Activated CD8-positive, alpha-beta T cell treated with anti-CD3 and anti-CD28 coated beads for 36 hours (primary cell): ENCODE measurements around the gene KRTAP3-1. TPM values are rescaled to one million over a fixed set of nuclear protein-coding genes. Genes with fewer than 3 reads are reported as not detected.

Source experiments
- ATAC-seq: fragments of 200-7000 bp; cut with Tn5 transposase; one replicate; pipeline ENCODE4 v1.10.0; 2021; ENCODE audit warnings: mild to moderate bottlenecking, moderate library complexity
- CTCF ChIA-PET: fragments of 350-600 bp; sonication (Branson Sonifier 250); formaldehyde crosslinking; loops from one replicate; lab custom pipeline; 2021; ENCODE audit warnings: antibody characterized with exemption; lab: Charles Lee
- POLR2A ChIA-PET: fragments of 350-600 bp; sonication (Branson Sonifier 250); formaldehyde crosslinking; loops from one replicate; lab custom pipeline; 2021; ENCODE audit warnings: antibody characterized with exemption; lab: Charles Lee
- DNase-seq: peaks from one replicate; pipeline ENCODE4 v3.0.0-alpha.2; 2020
- H3K27ac Mint-ChIP-seq: one replicate; pipeline ENCODE4 v1.8.0; 2021; ENCODE audit warnings: mild to moderate bottlenecking, mixed read lengths
- H3K27me3 Mint-ChIP-seq: one replicate; pipeline ENCODE4 v1.8.0; 2021; ENCODE audit warnings: mixed read lengths
- H3K36me3 Mint-ChIP-seq: one replicate; pipeline ENCODE4 v1.8.0; 2021; ENCODE audit warnings: low read depth, mixed read lengths
- H3K4me1 Mint-ChIP-seq: one replicate; pipeline ENCODE4 v1.8.0; 2021; ENCODE audit warnings: low read depth, mixed read lengths
- H3K4me3 Mint-ChIP-seq: one replicate; pipeline ENCODE4 v1.8.0; 2021; ENCODE audit warnings: mild to moderate bottlenecking, moderate library complexity, mixed read lengths
- H3K9me3 Mint-ChIP-seq: one replicate; pipeline ENCODE4 v1.8.0; 2021; ENCODE audit warnings: mixed read lengths
- CTCF ChIP-seq: fragments of 200-600 bp; IDR thresholded peaks from one replicate; pipeline ENCODE4 v1.8.0; 2022; ENCODE audit warnings: antibody characterized with exemption, mild to moderate bottlenecking
- intact Hi-C: fragments of 100-400 bp; cut with micrococcal nuclease; formaldehyde crosslinking; loops from one replicate; pipeline ENCODE4 v1.10.0; 2022
- total RNA-seq, 2 experiments: library from RNA; stranded (reverse); gene quantifications; one replicate each; pipeline ENCODE4 v1.2.3, GENCODE V29; 2021

KRTAP3-1 gene
- total RNA-seq, 2 experiments from 2014 or later: not detected

GRCh38 chr17:41020336-41020735, 11.4 kb upstream of the KRTAP3-1 start:
- Mint-ChIP-seq H3K4me1 (no peaks in the 10 kb centered on the region), H3K27ac (no peak overlapping the region), H3K4me3 (no peak overlapping the region), H3K27me3 (no peaks in the 10 kb centered on the region), H3K9me3 (no peaks in the 10 kb centered on the region), H3K36me3 (no peaks in the 10 kb centered on the region)
- CTCF ChIA-PET: interaction anchor here (1.2 kb wide), 1 partner anchor 302 kb away, joined by 4 read pairs; no protein-coding TSS in a partner anchor
- intact Hi-C loops: no loop called here
- no peak for DNase-seq
- POLR2A ChIA-PET: no interaction called here
- ATAC-seq: no peak
- TF ChIP-seq CTCF: no peak

DNA sequence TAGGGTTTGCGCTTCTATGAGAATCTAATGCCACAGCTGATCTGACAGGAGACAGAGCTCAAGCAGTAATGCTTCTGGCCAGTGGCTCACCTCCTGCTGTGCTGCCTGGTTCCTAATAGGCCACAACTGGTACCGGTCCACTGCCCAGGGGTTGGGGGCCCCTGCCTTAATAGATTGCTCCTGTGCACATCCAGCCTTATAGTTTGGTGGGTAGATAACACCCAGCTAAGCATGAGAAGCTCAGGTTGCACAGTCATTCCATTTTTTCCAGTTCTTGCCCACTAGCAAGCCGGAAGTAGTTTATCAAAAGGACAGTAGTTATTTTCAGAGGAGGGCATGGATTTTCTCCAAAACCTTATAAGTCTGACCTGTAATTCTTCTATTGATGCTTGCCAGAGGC, 10.5 kb upstream of the KRTAP3-1 start:
- Mint-ChIP-seq H3K27ac (no peak overlapping the region), H3K36me3 (no peaks in the 10 kb centered on the region), H3K27me3 (no peaks in the 10 kb centered on the region), H3K4me1 (no peaks in the 10 kb centered on the region), H3K4me3 (no peak overlapping the region), H3K9me3 (no peaks in the 10 kb centered on the region)
- intact Hi-C loops: no loop called here
- ChIA-PET POLR2A (interaction anchor here (0.6 to 1.0 kb wide), 2 partner anchors 41 to 57 kb away, joined by 3 read pairs; partner anchors contain the start of gene KRTAP2-3), CTCF (no interaction called here)
- DNase-seq (no peak), ATAC-seq (no peak)
- TF ChIP-seq CTCF: no peak

DNA sequence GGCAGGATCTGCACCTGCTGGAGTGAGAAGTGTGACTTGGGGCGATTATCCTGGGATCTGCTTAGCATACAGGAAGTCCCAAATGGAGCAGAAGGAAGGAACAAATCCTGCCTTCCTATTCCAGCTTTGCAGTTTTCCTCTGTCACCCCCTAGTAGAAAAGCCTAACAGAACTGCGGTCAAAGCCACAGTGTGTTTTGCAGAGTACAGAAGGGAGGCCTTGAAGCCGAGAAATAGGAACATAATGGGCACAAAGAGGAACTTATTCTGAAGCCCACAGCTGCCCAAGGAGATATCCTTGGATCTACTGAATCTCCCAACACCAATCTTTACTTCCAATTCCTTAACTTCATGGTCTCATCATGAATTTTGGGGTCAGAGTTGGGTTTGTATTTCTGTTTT, 9.6 kb upstream of the KRTAP3-1 start:
- H3K27me3 Mint-ChIP-seq: no peaks in the 10 kb centered on the region
- POLR2A ChIA-PET: no interaction called here
- TF ChIP-seq CTCF: no peak
- no peaks in the 10 kb centered on the region for H3K4me1 Mint-ChIP-seq
- no peaks in the 10 kb centered on the region for H3K9me3 Mint-ChIP-seq
- intact Hi-C loops: no loop called here
- H3K36me3 Mint-ChIP-seq: no peaks in the 10 kb centered on the region
- CTCF ChIA-PET: no interaction called here
- DNase-seq (no peak), ATAC-seq (no peak)
- H3K27ac Mint-ChIP-seq: no peak overlapping the region
- H3K4me3 Mint-ChIP-seq: no peak overlapping the region

DNA sequence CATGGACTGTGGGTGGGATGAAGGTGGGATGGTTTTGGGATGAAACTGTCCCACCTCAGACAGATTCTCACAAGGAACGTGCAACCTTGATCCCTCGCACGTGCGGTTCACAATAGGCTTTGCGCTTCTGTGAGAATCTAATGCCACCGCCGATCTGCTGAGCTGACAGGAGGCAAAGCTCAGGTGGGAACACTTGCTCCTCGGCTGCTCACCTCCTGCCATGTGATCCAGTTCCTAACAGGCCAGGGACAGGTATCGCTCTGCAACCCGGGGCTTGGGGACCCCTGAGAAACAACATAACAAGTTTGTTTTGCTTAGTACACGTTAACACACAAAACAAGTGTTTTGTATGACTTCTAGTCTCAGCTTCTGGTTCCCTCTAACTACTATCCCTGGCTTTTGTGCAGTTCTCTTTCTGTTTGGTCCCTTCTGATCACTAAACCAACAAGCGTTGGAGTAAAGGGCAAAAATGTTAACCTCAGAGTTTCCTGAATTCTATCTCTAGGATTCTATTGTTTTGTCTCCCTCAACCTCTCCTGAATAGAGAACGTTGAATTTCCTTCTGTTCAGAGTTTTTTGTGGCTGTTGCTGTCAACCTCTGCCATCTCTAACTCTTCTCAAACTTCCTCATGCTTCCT, 7.8 kb upstream of the KRTAP3-1 start:
- no peak for ATAC-seq
- H3K36me3 Mint-ChIP-seq: no peaks in the 10 kb centered on the region
- no peaks in the 10 kb centered on the region for H3K9me3 Mint-ChIP-seq
- ChIA-PET CTCF (no interaction called here), POLR2A (no interaction called here)
- no peaks in the 10 kb centered on the region for H3K4me1 Mint-ChIP-seq
- H3K27me3 Mint-ChIP-seq: no peaks in the 10 kb centered on the region
- no peak for DNase-seq
- no peak for TF ChIP-seq CTCF
- H3K4me3 Mint-ChIP-seq: no peak overlapping the region
- no peak overlapping the region for H3K27ac Mint-ChIP-seq
- intact Hi-C loops: no loop called here

GRCh38 chr17:41015454-41015853, 6.5 kb upstream of the KRTAP3-1 start:
- intact Hi-C loops: no loop called here
- CTCF ChIA-PET: no interaction called here
- Mint-ChIP-seq H3K36me3 (no peaks in the 10 kb centered on the region), H3K27ac (no peak overlapping the region), H3K4me1 (no peaks in the 10 kb centered on the region), H3K27me3 (no peaks in the 10 kb centered on the region), H3K9me3 (no peaks in the 10 kb centered on the region), H3K4me3 (no peak overlapping the region)
- TF ChIP-seq CTCF: no peak
- POLR2A ChIA-PET: interaction anchor here (0.6 to 0.8 kb wide), 2 partner anchors 11 to 23 kb away, joined by 3 read pairs; no protein-coding TSS in a partner anchor
- ATAC-seq: no peak
- no peak for DNase-seq
